D721Med (cell line): ENCODE results near the gene NR2F6.

ENCODE experiments used
- DNase-seq: peaks from one replicate; pipeline ENCODE4 v3.0.0; 2011; ENCODE audit warnings: low spot score; ENCODE audit not compliant: insufficient read length
- FAIRE-seq: peaks from 2 replicates; lab custom pipeline; 2011; peaks lifted over from hg19 to GRCh38; lab: Jason Lieb, UNC
- CTCF ChIP-seq: IDR thresholded peaks from 2 replicates; pipeline ENCODE4 v1.5.1; 2012; ENCODE audit warnings: mild to moderate bottlenecking, control low read depth; ENCODE audit not compliant: insufficient read depth; ENCODE audit errors: missing control alignments

The NR2F6 gene

GRCh38 chr19:17235971-17236777 lies 9.5 kb downstream of the NR2F6 start:
- FAIRE-seq (no peak), DNase-seq (no peak)
- TF ChIP-seq CTCF = no peak

- peak; percentile 51 for TF ChIP-seq CTCF
- DNase-seq (no peak), FAIRE-seq (no peak)
These were observed 10.3 kb downstream of the NR2F6 start for GRCh38 chr19:17235300-17235970.

- FAIRE-seq (no peak), DNase-seq (no peak)
- TF ChIP-seq CTCF = no peak
These were observed 10.8 kb downstream of the NR2F6 start for GRCh38 chr19:17234911-17235299.

GRCh38 chr19:17232258-17232657 lies 13.5 kb downstream of the NR2F6 start:
- FAIRE-seq = no peak
- no peak for TF ChIP-seq CTCF

GRCh38 chr19:17229890-17230289 lies 15.8 kb downstream of the NR2F6 start:
- no peak for FAIRE-seq
- DNase-seq = no peak
- no peak for TF ChIP-seq CTCF

More at GRCh38 chr19:17232258-17232657, 13.5 kb downstream of the NR2F6 start:
- DNase-seq = no peak

GRCh38 chr19:17227798-17228367 lies 17.8 kb downstream of the NR2F6 start:
- TF ChIP-seq CTCF = no peak
- DNase-seq (no peak), FAIRE-seq (no peak)
